HEK293 (cell line): ENCODE measurements around the gene C2CD2.

ENCODE experiments used
- CTCF ChIA-PET: fragments of 350-600 bp; formaldehyde crosslinking; extraction: SDS; loops from one replicate; lab custom pipeline; 2021; ENCODE audit warnings: antibody characterized with exemption; lab: Yijun Ruan, JAX
- POLR2A ChIA-PET: fragments of 300-600 bp; formaldehyde crosslinking; extraction: SDS; loops from one replicate; lab custom pipeline; 2020; ENCODE audit warnings: antibody characterized with exemption, inconsistent platforms; lab: Yijun Ruan, JAX
- H3K27ac ChIP-seq: fragments of 200-500 bp; sonication (Bioruptor generic); 2 replicates; pipeline ENCODE4 v1.5.1; 2014; ENCODE audit warnings: low read depth, low read length, control low read depth, inconsistent platforms; ENCODE audit errors: extremely low read depth
- H3K36me3 ChIP-seq, 2 experiments: fragments of 200-500 bp in 1 of 2; sonication (Bioruptor generic) in 1 of 2; 1 replicate in 1 of 2; 2 replicates in 1 of 2; pipeline ENCODE4 v1.5.1; 2014 to 2017; ENCODE audit warnings: inconsistent platforms in 2 of 2, low read length in 2 of 2; ENCODE audit not compliant: control insufficient read depth in 2 of 2, insufficient read depth in 1 of 2
- H3K4me1 ChIP-seq: fragments of 200-500 bp; sonication (Bioruptor generic); 2 replicates; pipeline ENCODE4 v1.5.1; 2014; ENCODE audit warnings: mild to moderate bottlenecking, low read length, inconsistent platforms; ENCODE audit not compliant: control insufficient read depth, insufficient read depth
- H3K4me3 ChIP-seq: 2 replicates; pipeline ENCODE4 v1.5.1; 2011; ENCODE audit warnings: low read depth, mild to moderate bottlenecking, control low read depth, low read length, moderate library complexity
- H3K9me3 ChIP-seq: fragments of 200-500 bp; sonication (Bioruptor generic); 2 replicates; pipeline ENCODE4 v1.5.1; 2014; ENCODE audit warnings: low read depth, low read length, inconsistent platforms; ENCODE audit not compliant: control insufficient read depth, insufficient read depth
- GLI2 ChIP-seq: fragments of 450-650 bp; formaldehyde crosslinking; IDR thresholded peaks from 2 replicates; pipeline ENCODE4; 2017; ENCODE audit warnings: missing biosample characterization, missing genetic modification characterization, low read depth, borderline replicate concordance
- MYNN ChIP-seq: fragments of 450-650 bp; formaldehyde crosslinking; IDR thresholded peaks from 2 replicates; pipeline ENCODE4 v1.5.1; 2016; ENCODE audit warnings: missing biosample characterization, missing genetic modification characterization, borderline replicate concordance
- PRDM2 ChIP-seq: fragments of 450-650 bp; formaldehyde crosslinking; IDR thresholded peaks from 2 replicates; pipeline ENCODE4 v1.5.1; 2016; ENCODE audit warnings: missing biosample characterization, missing genetic modification characterization, borderline replicate concordance
- ZBTB49 ChIP-seq: fragments of 450-650 bp; formaldehyde crosslinking; IDR thresholded peaks from 2 replicates; pipeline ENCODE4 v1.5.1; 2016; ENCODE audit warnings: missing biosample characterization, missing genetic modification characterization, low read depth
- ZBTB8A ChIP-seq: fragments of 450-650 bp; formaldehyde crosslinking; IDR thresholded peaks from 2 replicates; pipeline ENCODE4 v1.5.1; 2016; ENCODE audit warnings: missing biosample characterization, missing genetic modification characterization
- ZNF121 ChIP-seq: fragments of 450-650 bp; formaldehyde crosslinking; IDR thresholded peaks from 2 replicates; pipeline ENCODE4 v1.5.1; 2016; ENCODE audit warnings: missing biosample characterization, missing genetic modification characterization
- ZNF146 ChIP-seq: fragments of 450-650 bp; formaldehyde crosslinking; IDR thresholded peaks from 2 replicates; pipeline ENCODE4 v1.5.1; 2016; ENCODE audit warnings: missing biosample characterization, missing genetic modification characterization
- ZNF202 ChIP-seq: fragments of 450-650 bp; formaldehyde crosslinking; IDR thresholded peaks from 2 replicates; pipeline ENCODE4 v1.5.1; 2016; ENCODE audit warnings: missing biosample characterization, missing genetic modification characterization, borderline replicate concordance
- ZNF280C ChIP-seq: fragments of 450-650 bp; formaldehyde crosslinking; IDR thresholded peaks from 2 replicates; pipeline ENCODE4 v1.5.1; 2016; ENCODE audit warnings: missing biosample characterization, missing genetic modification characterization
- ZNF394 ChIP-seq: fragments of 450-650 bp; formaldehyde crosslinking; IDR thresholded peaks from 2 replicates; pipeline ENCODE4 v1.5.1; 2016; ENCODE audit warnings: missing biosample characterization, missing genetic modification characterization, mild to moderate bottlenecking, moderate library complexity, borderline replicate concordance
- ZNF398 ChIP-seq: fragments of 450-650 bp; formaldehyde crosslinking; IDR thresholded peaks from 2 replicates; pipeline ENCODE4 v1.5.1; 2017; ENCODE audit warnings: missing biosample characterization, missing genetic modification characterization
- ZNF544 ChIP-seq: fragments of 450-650 bp; formaldehyde crosslinking; IDR thresholded peaks from 2 replicates; pipeline ENCODE4 v1.5.0; 2017; ENCODE audit warnings: missing biosample characterization, missing genetic modification characterization
- ZNF623 ChIP-seq: fragments of 450-650 bp; formaldehyde crosslinking; IDR thresholded peaks from 2 replicates; pipeline ENCODE4 v1.5.1; 2016; ENCODE audit warnings: missing biosample characterization, missing genetic modification characterization
- ZNF654 ChIP-seq: fragments of 450-650 bp; formaldehyde crosslinking; IDR thresholded peaks from 2 replicates; pipeline ENCODE4 v1.5.1; 2016; ENCODE audit warnings: low read depth, missing biosample characterization, missing genetic modification characterization
- ZNF76 ChIP-seq: fragments of 450-650 bp; formaldehyde crosslinking; IDR thresholded peaks from 2 replicates; pipeline ENCODE4; 2016; ENCODE audit warnings: low read depth, missing biosample characterization, missing genetic modification characterization, borderline replicate concordance
- ZNF776 ChIP-seq: fragments of 450-650 bp; formaldehyde crosslinking; IDR thresholded peaks from 2 replicates; pipeline ENCODE4 v1.5.0; 2017; ENCODE audit warnings: missing biosample characterization, missing genetic modification characterization, borderline replicate concordance
- ZNF792 ChIP-seq: fragments of 450-650 bp; formaldehyde crosslinking; IDR thresholded peaks from 2 replicates; pipeline ENCODE4 v1.5.1; 2016; ENCODE audit warnings: missing biosample characterization, missing genetic modification characterization
- TF ChIP-seq, protein P1 (sequence below): fragments of 450-650 bp; formaldehyde crosslinking; IDR thresholded peaks from 2 replicates; pipeline ENCODE4 v1.5.1; 2017; ENCODE audit warnings: missing biosample characterization, missing genetic modification characterization
- TF ChIP-seq, protein P2 (sequence below): fragments of 450-650 bp; IDR thresholded peaks from 2 replicates; pipeline ENCODE4 v1.5.1; 2018; ENCODE audit warnings: missing biosample characterization, missing genetic modification characterization

Gene C2CD2

DNA sequence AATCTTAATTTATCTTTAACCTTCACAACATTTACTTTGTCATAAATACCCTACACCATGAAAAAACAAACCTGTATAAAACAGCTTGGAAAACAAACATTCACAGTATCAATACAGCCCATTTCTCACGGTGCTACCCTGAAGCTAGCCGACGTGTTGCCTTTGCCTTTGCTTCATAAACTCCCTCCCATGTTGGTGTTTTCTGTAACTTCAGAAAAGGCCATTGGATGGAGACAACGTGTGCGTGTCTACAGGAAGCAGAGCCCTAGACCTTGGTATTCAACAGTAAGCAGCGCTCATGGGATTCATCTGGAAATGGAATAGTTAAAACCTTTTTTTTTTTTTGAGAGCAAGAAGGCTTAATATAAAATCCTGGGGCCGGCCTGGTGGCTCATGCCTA, 67.5 kb downstream of the C2CD2 start (continued):
- no peak for TF ChIP-seq ZNF280C (tag by site-specific recombination)
- TF ChIP-seq GLI2 (tag by site-specific recombination): no peak
- TF ChIP-seq ZNF792 (tag by site-specific recombination): no peak
- TF ChIP-seq ZBTB49: no peak
- TF ChIP-seq ZNF394: no peak
- TF ChIP-seq PRDM2 (tag by site-specific recombination): no peak
- TF ChIP-seq ZNF654: no peak

GRCh38 chr21:41885341-41886024, 68.3 kb downstream of the C2CD2 start:
- Histone ChIP-seq H3K4me1 (no peaks in the 10 kb centered on the region), H3K9me3 (no peaks in the 10 kb centered on the region), H3K36me3 (no peaks in the 10 kb centered on the region), H3K27ac (no peak overlapping the region), H3K4me3 (no peak overlapping the region)
- ChIA-PET POLR2A (no interaction called here), CTCF (no interaction called here)
- no peak for TF ChIP-seq ZNF398
- no peak for TF ChIP-seq ZNF121 (tag by site-specific recombination)
- TF ChIP-seq MYNN: no peak
- TF ChIP-seq ZNF394: no peak
- TF ChIP-seq ZNF544: no peak
- no peak for TF ChIP-seq ZBTB8A
- TF ChIP-seq, protein P1, sequence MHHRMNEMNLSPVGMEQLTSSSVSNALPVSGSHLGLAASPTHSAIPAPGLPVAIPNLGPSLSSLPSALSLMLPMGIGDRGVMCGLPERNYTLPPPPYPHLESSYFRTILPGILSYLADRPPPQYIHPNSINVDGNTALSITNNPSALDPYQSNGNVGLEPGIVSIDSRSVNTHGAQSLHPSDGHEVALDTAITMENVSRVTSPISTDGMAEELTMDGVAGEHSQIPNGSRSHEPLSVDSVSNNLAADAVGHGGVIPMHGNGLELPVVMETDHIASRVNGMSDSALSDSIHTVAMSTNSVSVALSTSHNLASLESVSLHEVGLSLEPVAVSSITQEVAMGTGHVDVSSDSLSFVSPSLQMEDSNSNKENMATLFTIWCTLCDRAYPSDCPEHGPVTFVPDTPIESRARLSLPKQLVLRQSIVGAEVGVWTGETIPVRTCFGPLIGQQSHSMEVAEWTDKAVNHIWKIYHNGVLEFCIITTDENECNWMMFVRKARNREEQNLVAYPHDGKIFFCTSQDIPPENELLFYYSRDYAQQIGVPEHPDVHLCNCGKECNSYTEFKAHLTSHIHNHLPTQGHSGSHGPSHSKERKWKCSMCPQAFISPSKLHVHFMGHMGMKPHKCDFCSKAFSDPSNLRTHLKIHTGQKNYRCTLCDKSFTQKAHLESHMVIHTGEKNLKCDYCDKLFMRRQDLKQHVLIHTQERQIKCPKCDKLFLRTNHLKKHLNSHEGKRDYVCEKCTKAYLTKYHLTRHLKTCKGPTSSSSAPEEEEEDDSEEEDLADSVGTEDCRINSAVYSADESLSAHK (tag by site-specific recombination): no peak
- TF ChIP-seq ZNF76 (tag by site-specific recombination): no peak
- no peak for TF ChIP-seq ZNF146 (tag by site-specific recombination)
- TF ChIP-seq ZNF202: no peak
- TF ChIP-seq, protein P2, sequence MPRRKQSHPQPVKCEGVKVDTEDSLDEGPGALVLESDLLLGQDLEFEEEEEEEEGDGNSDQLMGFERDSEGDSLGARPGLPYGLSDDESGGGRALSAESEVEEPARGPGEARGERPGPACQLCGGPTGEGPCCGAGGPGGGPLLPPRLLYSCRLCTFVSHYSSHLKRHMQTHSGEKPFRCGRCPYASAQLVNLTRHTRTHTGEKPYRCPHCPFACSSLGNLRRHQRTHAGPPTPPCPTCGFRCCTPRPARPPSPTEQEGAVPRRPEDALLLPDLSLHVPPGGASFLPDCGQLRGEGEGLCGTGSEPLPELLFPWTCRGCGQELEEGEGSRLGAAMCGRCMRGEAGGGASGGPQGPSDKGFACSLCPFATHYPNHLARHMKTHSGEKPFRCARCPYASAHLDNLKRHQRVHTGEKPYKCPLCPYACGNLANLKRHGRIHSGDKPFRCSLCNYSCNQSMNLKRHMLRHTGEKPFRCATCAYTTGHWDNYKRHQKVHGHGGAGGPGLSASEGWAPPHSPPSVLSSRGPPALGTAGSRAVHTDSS (tag by site-specific recombination): no peak
- no peak for TF ChIP-seq ZNF776
- TF ChIP-seq ZNF623 (tag by site-specific recombination): no peak
